ENCODE data around the gene PRPF40A.

PRPF40A gene

DNA sequence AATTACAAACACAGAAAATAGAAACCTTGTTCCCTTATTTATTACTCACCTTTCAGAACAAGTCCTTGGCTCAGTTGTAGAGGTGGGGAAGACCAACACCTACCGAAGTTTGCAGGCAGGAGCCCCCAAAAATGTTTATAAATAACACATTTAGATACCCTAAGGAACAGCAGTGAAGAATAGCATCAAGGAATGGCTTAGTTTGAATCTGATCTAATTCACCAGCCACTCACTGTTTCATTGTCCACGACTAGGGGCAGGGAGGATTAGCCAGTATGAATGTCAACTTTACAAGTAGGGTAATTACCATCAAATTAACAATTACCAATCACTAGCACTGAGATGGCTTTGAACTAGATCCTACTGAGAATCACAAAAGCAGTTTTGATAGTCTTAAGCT is 65.4 kb downstream of the PRPF40A start:
- no peak for DNase-seq (ENCODE audit: low read depth)
- no peak overlapping the region for H3K4me3 ChIP-seq (ENCODE audit: low read depth, low read length)
- TF ChIP-seq, protein P1, sequence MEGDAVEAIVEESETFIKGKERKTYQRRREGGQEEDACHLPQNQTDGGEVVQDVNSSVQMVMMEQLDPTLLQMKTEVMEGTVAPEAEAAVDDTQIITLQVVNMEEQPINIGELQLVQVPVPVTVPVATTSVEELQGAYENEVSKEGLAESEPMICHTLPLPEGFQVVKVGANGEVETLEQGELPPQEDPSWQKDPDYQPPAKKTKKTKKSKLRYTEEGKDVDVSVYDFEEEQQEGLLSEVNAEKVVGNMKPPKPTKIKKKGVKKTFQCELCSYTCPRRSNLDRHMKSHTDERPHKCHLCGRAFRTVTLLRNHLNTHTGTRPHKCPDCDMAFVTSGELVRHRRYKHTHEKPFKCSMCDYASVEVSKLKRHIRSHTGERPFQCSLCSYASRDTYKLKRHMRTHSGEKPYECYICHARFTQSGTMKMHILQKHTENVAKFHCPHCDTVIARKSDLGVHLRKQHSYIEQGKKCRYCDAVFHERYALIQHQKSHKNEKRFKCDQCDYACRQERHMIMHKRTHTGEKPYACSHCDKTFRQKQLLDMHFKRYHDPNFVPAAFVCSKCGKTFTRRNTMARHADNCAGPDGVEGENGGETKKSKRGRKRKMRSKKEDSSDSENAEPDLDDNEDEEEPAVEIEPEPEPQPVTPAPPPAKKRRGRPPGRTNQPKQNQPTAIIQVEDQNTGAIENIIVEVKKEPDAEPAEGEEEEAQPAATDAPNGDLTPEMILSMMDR (IDR thresholded peaks at IDR 0.05; ENCODE audit: insufficient read depth, low read depth, low read length, missing control alignments) = no peak

DNA sequence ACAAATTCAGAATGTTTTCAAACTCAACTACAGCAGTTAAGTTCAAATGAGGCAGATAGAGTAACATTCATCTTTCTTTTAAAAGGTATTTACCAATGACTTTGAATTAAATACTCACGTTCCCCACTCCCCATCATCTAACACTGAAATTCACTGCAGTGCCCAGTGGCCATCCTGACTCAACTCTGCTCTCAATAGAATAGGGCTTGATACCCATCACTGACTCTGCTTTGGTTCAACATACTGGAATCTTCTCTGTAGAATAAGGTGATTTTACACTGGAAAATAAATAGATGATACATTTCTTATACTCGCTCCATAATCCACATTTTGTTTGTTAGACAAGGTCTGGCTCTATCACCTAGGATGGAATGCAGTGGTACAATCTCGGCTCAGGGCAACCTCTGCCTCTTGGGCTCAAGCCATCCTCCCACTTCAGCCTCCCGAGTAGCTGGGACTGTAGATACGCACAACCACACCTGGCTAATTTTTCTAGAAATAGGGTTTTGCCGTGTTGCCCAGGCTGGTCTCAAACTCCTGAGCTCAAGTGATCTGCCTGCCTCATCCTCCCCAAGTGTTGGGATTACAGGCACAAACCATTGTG is 66.4 kb downstream of the PRPF40A start:
- no peak for DNase-seq (ENCODE audit: low read depth)
- TF ChIP-seq, protein P1 (IDR thresholded peaks at IDR 0.05; ENCODE audit: insufficient read depth, low read depth, low read length, missing control alignments) = no peak
- H3K4me3 ChIP-seq (ENCODE audit: low read depth, low read length) = no peak overlapping the region

DNA sequence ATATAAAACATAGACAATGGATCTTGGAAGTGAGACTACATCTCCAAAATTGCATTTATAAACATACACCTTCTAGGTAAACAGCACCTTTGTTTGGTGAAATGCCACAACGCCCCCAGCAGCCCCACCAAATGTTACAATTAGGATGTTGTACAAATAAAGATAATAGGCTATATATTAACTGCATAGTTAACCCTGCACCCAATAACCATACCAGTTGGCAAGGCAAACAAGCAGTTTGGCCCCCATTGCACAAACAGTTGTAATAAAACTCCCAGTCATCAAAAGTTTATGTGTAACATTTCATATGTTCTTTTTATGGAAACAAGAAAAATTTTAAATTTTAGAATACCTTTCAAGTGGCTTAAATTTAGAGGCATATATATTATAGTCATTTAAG is 67.3 kb downstream of the PRPF40A start:
- TF ChIP-seq, protein P1 (IDR thresholded peaks at IDR 0.05; ENCODE audit: insufficient read depth, low read depth, low read length, missing control alignments) = no peak
- no peak for DNase-seq (ENCODE audit: low read depth)
- H3K4me3 ChIP-seq (ENCODE audit: low read depth, low read length) = no peak overlapping the region

DNA sequence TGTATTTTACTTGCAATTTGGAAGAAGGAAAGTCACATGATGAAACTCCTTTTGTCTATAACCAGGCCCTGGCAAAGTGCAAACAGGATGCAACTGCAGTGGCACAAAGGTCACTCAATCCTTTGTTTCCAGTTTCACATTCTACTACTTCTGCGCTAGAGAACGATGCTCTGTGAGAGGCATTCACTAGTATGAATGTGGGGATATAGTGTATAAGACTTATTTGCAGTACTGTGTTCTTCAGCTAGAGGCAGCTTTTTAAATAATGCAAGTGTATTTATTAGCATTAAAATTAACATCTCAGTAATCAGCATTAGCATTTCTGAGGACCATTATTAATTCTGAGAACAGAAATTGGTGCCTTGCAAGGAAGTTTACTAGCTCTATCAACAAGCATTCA is 68.9 kb downstream of the PRPF40A start:
- TF ChIP-seq, protein P1 (IDR thresholded peaks at IDR 0.05; ENCODE audit: insufficient read depth, low read depth, low read length, missing control alignments) = no peak
- H3K4me3 ChIP-seq (ENCODE audit: low read depth, low read length) = no peak overlapping the region
- no peak for DNase-seq (ENCODE audit: low read depth)

DNA sequence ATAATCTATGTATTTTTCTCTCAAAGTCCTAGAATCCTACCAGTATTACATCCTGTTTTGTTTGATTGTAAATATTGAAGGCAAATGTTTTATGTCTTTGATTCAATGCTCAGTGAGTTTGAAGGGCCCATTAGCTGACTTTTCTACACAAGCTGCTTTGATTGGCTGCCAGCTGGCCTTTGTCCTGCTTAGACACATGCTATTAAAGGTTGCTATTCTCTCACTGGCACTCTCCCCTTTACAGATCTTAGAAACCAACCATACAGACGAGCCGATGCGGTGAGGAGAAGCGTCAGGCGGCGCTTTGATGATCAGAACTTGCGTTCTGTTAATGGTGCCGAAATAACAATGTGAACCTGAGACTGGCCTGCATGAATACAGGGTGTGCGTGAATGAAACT is 69.7 kb downstream of the PRPF40A start:
- TF ChIP-seq, protein P1 (IDR thresholded peaks at IDR 0.05; ENCODE audit: insufficient read depth, low read depth, low read length, missing control alignments) = no peak
- no peak for DNase-seq (ENCODE audit: low read depth)
- no peak overlapping the region for H3K4me3 ChIP-seq (ENCODE audit: low read depth, low read length)

DNA sequence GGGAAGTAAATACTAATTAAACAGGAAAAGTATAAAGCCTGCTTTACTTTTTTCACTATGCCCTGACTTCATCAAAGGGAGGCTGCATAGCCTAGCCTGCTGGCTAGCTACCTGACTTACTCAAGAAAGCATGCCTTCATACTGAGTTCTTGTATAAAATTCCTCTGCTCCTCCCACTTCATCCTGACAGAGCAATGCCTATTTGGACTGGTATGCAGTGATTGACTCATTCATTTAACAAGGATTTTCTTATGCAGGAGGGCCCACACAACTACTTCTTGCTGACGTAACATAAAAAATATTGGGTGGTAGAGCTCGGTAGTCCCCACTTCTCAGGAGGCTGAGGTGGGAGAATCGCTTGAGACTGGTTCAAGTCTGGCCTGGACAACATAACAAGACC is 70.5 kb downstream of the PRPF40A start:
- TF ChIP-seq, protein P1 (IDR thresholded peaks at IDR 0.05; ENCODE audit: insufficient read depth, low read depth, low read length, missing control alignments) = no peak
- H3K4me3 ChIP-seq (ENCODE audit: low read depth, low read length) = no peak overlapping the region
- DNase-seq (ENCODE audit: low read depth) = no peak

DNA sequence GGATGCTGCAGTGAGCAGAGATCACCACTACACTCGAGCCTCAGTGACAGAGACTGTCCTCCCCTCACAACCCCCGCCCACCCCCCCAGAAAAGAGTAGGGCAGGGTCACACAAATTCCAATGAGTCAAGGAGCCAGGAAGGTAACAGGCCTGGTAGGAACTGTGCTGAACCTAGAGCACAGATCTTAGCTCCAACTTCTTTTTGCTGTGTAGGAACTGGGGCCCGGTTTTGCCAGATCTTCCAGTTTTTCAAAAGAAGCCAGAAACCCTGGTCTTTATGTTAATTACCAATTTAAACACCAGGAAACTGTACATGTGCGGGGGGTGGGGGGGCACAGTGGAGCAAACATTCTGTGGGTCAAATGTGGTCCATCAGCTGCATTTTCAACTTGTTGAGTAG is 71.0 kb downstream of the PRPF40A start:
- DNase-seq (ENCODE audit: low read depth) = no peak
- TF ChIP-seq, protein P1 (IDR thresholded peaks at IDR 0.05; ENCODE audit: insufficient read depth, low read depth, low read length, missing control alignments) = no peak
- H3K4me3 ChIP-seq (ENCODE audit: low read depth, low read length) = no peak overlapping the region

Measured in GM12865 (cell line).